Right lobe of liver (tissue), 6 donors: ENCODE results near the gene AQP12A. TPM values are rescaled to one million over a fixed set of nuclear protein-coding genes. Genes with fewer than 3 reads are reported as not detected.

Source experiments
- ATAC-seq, 4 donors: fragments of 200-7000 bp; cut with Tn5 transposase; one replicate each; pipeline ENCODE4 v1.9.1; 2020; ENCODE audit warnings: mild to moderate bottlenecking in 4 of 4, moderate library complexity in 4 of 4
- DNase-seq, 3 donors: peaks; one replicate each; pipeline ENCODE4 v3.0.0-alpha.2; 2020
- H3K27ac ChIP-seq, 3 donors: fragments of 200-600 bp; one replicate each; pipeline ENCODE4 v1.8.0; 2022
- H3K27me3 ChIP-seq, 2 donors: fragments of 200-600 bp; one replicate each; pipeline ENCODE4 v1.8.0; 2022
- H3K36me3 ChIP-seq, 4 donors: fragments of 200-600 bp; sonication (generic) in 1 of 4; one replicate each; pipeline versions ENCODE4 v1.5.1 to v1.8.0; 2017 to 2022; ENCODE audit warnings: control low read depth in 1 of 4
- H3K4me1 ChIP-seq, 4 donors: fragments of 200-600 bp; sonication (generic) in 1 of 4; one replicate each; pipeline versions ENCODE4 v1.5.1 to v1.8.0; 2017 to 2022; ENCODE audit warnings: control low read depth in 1 of 4
- H3K4me3 ChIP-seq, 3 donors: fragments of 200-600 bp; one replicate each; pipeline ENCODE4 v1.8.0; 2022
- H3K9me3 ChIP-seq, 4 donors: fragments of 200-600 bp; sonication (generic) in 1 of 4; one replicate each; pipeline versions ENCODE4 v1.5.1 to v1.8.0; 2017 to 2022; ENCODE audit warnings: control low read depth in 1 of 4
- CTCF ChIP-seq, 4 donors: fragments of 200-600 bp in 3 of 4; fragments of 450-650 bp in 1 of 4; IDR thresholded peaks; one replicate each; pipeline versions ENCODE4 v1.5.1 to v1.8.0; 2016 to 2022; ENCODE audit warnings: antibody characterized with exemption in 4 of 4, mild to moderate bottlenecking in 2 of 4
- POLR2A ChIP-seq: fragments of 450-650 bp; IDR thresholded peaks from one replicate; pipeline ENCODE4 v1.6.1; 2017; ENCODE audit warnings: antibody characterized with exemption, mild to moderate bottlenecking
- WGBS: methylation state at CpG from one replicate; pipeline ENCODE4 v1.1.6; 2018; ENCODE audit warnings: low coverage, low lambda C conversion rate; ENCODE audit not compliant: insufficient coverage; ENCODE audit errors: missing lambda C conversion rate; 5-methylcytosine and 5-hydroxymethylcytosine counted together
- intact Hi-C, 2 donors: fragments of 100-400 bp; cut with DNase I; formaldehyde crosslinking; loops; one replicate each; pipeline versions ENCODE4 v1.11.2 to v1.14.1; 2022
- total RNA-seq, 6 experiments: library from RNA; depleted of rRNA in 2 of 6; stranded (reverse); fragments of >200 nt in 2 of 6; fragmentation: NEBNext Ultra II Directional in 3 of 6; extraction: Animal tissue kit (Norgen Biotek cat#: 25700) in 3 of 6; gene quantifications; one replicate each; pipeline versions ENCODE4 v1.1.0 to v1.2.4, GENCODE V29; 2016 to 2023
- donor health status: DM: no; HTN: yes; CAD: no.
- donor health status: DM: no; HTN: no; CAD: no.
- donor health status: DM: no; HTN: no; CAD: no.
- donor health status: DM: no; HTN: yes; CAD: no.
- donor health status: DM: no; HTN: yes; CAD: no.

AQP12A gene
- total RNA-seq, 6 experiments from 2014 or later: not detected

DNA sequence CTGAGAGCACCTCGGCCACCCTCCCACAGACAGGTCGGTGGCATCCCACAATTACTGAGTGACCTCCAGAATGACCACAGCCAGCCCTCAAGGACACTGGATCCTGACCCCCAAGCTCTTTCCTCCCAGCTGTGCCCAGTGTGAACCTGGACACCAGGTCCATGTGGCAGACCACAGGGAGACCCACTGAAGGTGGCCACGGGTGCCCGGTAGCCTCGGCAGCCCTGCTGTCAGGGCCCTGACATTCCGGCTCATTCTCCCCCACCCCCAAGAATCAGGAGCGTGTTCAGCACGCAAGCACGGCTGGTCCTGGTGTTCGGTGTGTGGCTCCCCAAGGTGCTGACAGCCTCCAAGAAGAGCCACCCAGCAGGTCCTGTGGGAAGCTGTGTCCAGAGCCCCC is 32.8 kb downstream of the AQP12A start:
- WGBS: 100% methylated on average over 1 of the region's 10 CpGs

DNA sequence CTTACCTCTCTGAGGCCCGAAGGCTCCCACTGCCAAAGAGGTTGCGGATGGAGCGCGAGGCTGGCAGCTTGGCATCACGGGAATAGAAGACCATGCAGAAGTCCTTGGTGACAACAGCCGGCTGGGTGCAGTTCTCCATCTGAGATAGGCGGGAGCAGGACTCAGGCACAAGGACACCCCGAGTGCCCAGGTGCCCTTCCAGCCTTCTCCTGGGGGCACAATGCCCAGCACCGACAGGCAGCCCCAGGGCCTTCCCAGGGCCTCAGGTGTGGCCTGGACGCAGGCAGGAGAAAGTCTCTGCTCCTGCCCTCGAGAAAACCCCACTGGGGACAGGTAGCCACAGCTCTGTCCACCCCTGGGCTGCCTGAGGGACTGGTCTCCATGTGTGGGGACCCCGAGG is 33.6 kb downstream of the AQP12A start:
- Histone ChIP-seq H3K36me3 (no peaks in the 10 kb centered on the region), H3K27me3 (no peaks in the 10 kb centered on the region), H3K4me1 (no peaks in the 10 kb centered on the region), H3K9me3 (no peaks in the 10 kb centered on the region), H3K27ac (no peak overlapping the region), H3K4me3 (no peak overlapping the region)
- TF ChIP-seq POLR2A: no peak
- no peak for TF ChIP-seq CTCF (IDR thresholded peaks at IDR 0.05)
- intact Hi-C loops: no loop called here
- no peak for ATAC-seq
- no CpG with 5 or more reads among the region's 12 CpGs for WGBS
- DNase-seq: no peak

More for the DNA sequence above, 32.8 kb downstream of the AQP12A start:
- Histone ChIP-seq H3K4me3 (no peak overlapping the region), H3K9me3 (no peaks in the 10 kb centered on the region), H3K27ac (no peak overlapping the region), H3K27me3 (no peaks in the 10 kb centered on the region), H3K36me3 (no peaks in the 10 kb centered on the region), H3K4me1 (no peaks in the 10 kb centered on the region)
- ATAC-seq (no peak), DNase-seq (no peak)
- TF ChIP-seq CTCF (IDR thresholded peaks at IDR 0.05) (no peak), POLR2A (no peak)
- intact Hi-C loops: no loop called here

- H3K4me1 ChIP-seq: no peaks in the 10 kb centered on the region
- H3K27ac ChIP-seq: no peak overlapping the region
- H3K36me3 ChIP-seq: no peaks in the 10 kb centered on the region
- H3K4me3 ChIP-seq: no peak overlapping the region
- ATAC-seq (no peak), DNase-seq (no peak)
- 70% methylated on average over 4 of the region's 7 CpGs for WGBS
- intact Hi-C loops: no loop called here
- H3K27me3 ChIP-seq: no peaks in the 10 kb centered on the region
- no peak for TF ChIP-seq POLR2A
- no peak for TF ChIP-seq CTCF (IDR thresholded peaks at IDR 0.05)
- H3K9me3 ChIP-seq: no peaks in the 10 kb centered on the region
Observed at GRCh38 chr2:240725671-240726070, 34.0 kb downstream of the AQP12A start.

- no peaks in the 10 kb centered on the region for H3K4me1 ChIP-seq
- no peak overlapping the region for H3K27ac ChIP-seq
- TF ChIP-seq POLR2A (no peak), CTCF (IDR thresholded peaks at IDR 0.05) (no peak)
- no peak overlapping the region for H3K4me3 ChIP-seq
- no peak for ATAC-seq
- 87% methylated on average over 14 of the region's 14 CpGs for WGBS
- intact Hi-C loops: no loop called here
- H3K36me3 ChIP-seq: no peaks in the 10 kb centered on the region
- no peaks in the 10 kb centered on the region for H3K27me3 ChIP-seq
- DNase-seq: no peak
- no peaks in the 10 kb centered on the region for H3K9me3 ChIP-seq
Observed at GRCh38 chr2:240726876-240727275, 35.2 kb downstream of the AQP12A start.

DNA sequence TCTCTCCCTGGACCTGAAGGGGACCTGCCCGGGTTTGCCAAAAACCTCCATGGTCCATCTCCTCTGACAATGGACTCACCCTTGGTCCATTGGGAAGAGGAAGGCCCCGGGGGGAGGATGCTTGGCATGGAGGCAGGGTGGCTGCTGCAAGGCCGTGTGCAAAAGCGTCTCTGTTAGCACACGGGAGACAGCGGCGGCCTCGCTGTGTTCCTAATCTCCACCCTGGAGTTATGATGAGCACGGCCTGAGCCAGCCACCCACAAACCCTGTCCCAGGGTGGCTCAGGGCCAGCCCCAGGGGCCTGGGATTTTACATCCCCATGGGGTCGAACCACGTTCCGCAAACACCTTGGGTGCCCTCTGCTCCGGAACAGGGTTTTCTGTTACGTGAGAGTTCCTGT is 35.8 kb downstream of the AQP12A start:
- no peaks in the 10 kb centered on the region for H3K36me3 ChIP-seq
- DNase-seq (no peak), ATAC-seq (no peak)
- H3K4me3 ChIP-seq: no peak overlapping the region
- H3K27ac ChIP-seq: no peak overlapping the region
- no CpG with 5 or more reads among the region's 14 CpGs for WGBS
- no peaks in the 10 kb centered on the region for H3K9me3 ChIP-seq
- TF ChIP-seq POLR2A: no peak
- TF ChIP-seq CTCF (IDR thresholded peaks at IDR 0.05): no peak
- intact Hi-C loops: no loop called here
- H3K4me1 ChIP-seq: no peaks in the 10 kb centered on the region
- H3K27me3 ChIP-seq: no peaks in the 10 kb centered on the region
